Mesodermal cell (in vitro differentiated cells): Measurements from ENCODE around the gene FLNB.
"Not testable (repeated sequence)": the region's sequence is repeated elsewhere in the genome, so short reads cannot be mapped to it uniquely, and the experiment has no call there.

Source experiments
- H3K27ac ChIP-seq: 2 replicates; pipeline ENCODE4 v1.7.0; 2013; ENCODE audit warnings: mild to moderate bottlenecking, low read depth, low read length, moderate library complexity; ENCODE audit not compliant: severe bottlenecking
- H3K36me3 ChIP-seq: 2 replicates; pipeline ENCODE4 v1.7.1; 2013; ENCODE audit warnings: mild to moderate bottlenecking, low read length, moderate library complexity; ENCODE audit not compliant: control insufficient read depth, insufficient read depth
- H3K4me1 ChIP-seq: one replicate; pipeline ENCODE4 v1.7.1; 2013; ENCODE audit warnings: mild to moderate bottlenecking, low read length; ENCODE audit not compliant: insufficient read depth, control insufficient read depth, poor library complexity, severe bottlenecking
- H3K4me3 ChIP-seq: 2 replicates; pipeline ENCODE4 v1.7.0; 2013; ENCODE audit warnings: low read length, control low read depth, mild to moderate bottlenecking; ENCODE audit not compliant: insufficient read depth, poor library complexity, severe bottlenecking; ENCODE audit errors: extremely low read depth
- H3K9me3 ChIP-seq: 2 replicates; pipeline ENCODE4 v1.7.1; 2013; ENCODE audit warnings: mild to moderate bottlenecking, low read length, moderate library complexity; ENCODE audit not compliant: control insufficient read depth
- WGBS, 2 experiments: methylation state at CpG; one replicate each; pipeline ENCODE4 v1.1.5; 2013; ENCODE audit warnings: missing lambda C conversion rate in 2 of 2; ENCODE audit not compliant: insufficient coverage in 2 of 2; 5-methylcytosine and 5-hydroxymethylcytosine counted together

FLNB gene

GRCh38 chr3:58190291-58190690, 182.1 kb downstream of the FLNB start:
- 91 to 95% methylated on average over 4 of the region's 4 CpGs for WGBS, 2 experiments
- H3K9me3 ChIP-seq, result no peaks in the 10 kb centered on the region
- no peak overlapping the region for H3K4me3 ChIP-seq
- H3K4me1 ChIP-seq, result peaks cover 7% of the 10 kb centered on the region
- H3K36me3 ChIP-seq, result no peaks in the 10 kb centered on the region
- H3K27ac ChIP-seq, result no peak overlapping the region

GRCh38 chr3:58190882-58191281, 182.7 kb downstream of the FLNB start:
- 90 to 100% methylated on average over 2 of the region's 4 CpGs for WGBS, 2 experiments
- Histone ChIP-seq H3K4me1 (peaks cover 7% of the 10 kb centered on the region), H3K27ac (no peak overlapping the region), H3K9me3 (no peaks in the 10 kb centered on the region), H3K36me3 (no peaks in the 10 kb centered on the region), H3K4me3 (no peak overlapping the region)

- peaks cover 7% of the 10 kb centered on the region for H3K4me1 ChIP-seq
- H3K36me3 ChIP-seq, result no peaks in the 10 kb centered on the region
- WGBS, 2 experiments, result 93 to 100% methylated on average over 7 to 9 of the region's 10 CpGs
- H3K9me3 ChIP-seq, result no peaks in the 10 kb centered on the region
- H3K4me3 ChIP-seq, result no peak overlapping the region
- no peak overlapping the region for H3K27ac ChIP-seq
Measured at GRCh38 chr3:58191361-58191991, 183.3 kb downstream of the FLNB start.

GRCh38 chr3:58192069-58192468, 183.8 kb downstream of the FLNB start:
- Histone ChIP-seq H3K4me1 (peaks cover 7% of the 10 kb centered on the region), H3K4me3 (no peak overlapping the region), H3K27ac (no peak overlapping the region), H3K9me3 (no peaks in the 10 kb centered on the region), H3K36me3 (no peaks in the 10 kb centered on the region)
- WGBS, 2 experiments, result 72 to 77% methylated on average over 3 of the region's 5 CpGs

GRCh38 chr3:58193682-58194407, 185.6 kb downstream of the FLNB start:
- Histone ChIP-seq H3K4me3 (no peak overlapping the region), H3K4me1 (peaks cover 17% of the 10 kb centered on the region)
- WGBS, 2 experiments, result 92 to 97% methylated on average over 5 to 7 of the region's 12 CpGs

GRCh38 chr3:58197588-58197987, 189.4 kb downstream of the FLNB start:
- Histone ChIP-seq H3K4me1 (peaks cover 16% of the 10 kb centered on the region), H3K36me3 (no peaks in the 10 kb centered on the region), H3K27ac (no peak overlapping the region), H3K4me3 (no peak overlapping the region), H3K9me3 (no peaks in the 10 kb centered on the region)
- 95 to 98% methylated on average over 10 of the region's 10 CpGs for WGBS, 2 experiments

More at GRCh38 chr3:58193682-58194407, 185.6 kb downstream of the FLNB start:
- Histone ChIP-seq H3K9me3 (no peaks in the 10 kb centered on the region), H3K27ac (no peak overlapping the region), H3K36me3 (no peaks in the 10 kb centered on the region)

- Histone ChIP-seq H3K36me3 (no peaks in the 10 kb centered on the region), H3K4me3 (no peak overlapping the region), H3K4me1 (peaks cover 16% of the 10 kb centered on the region), H3K9me3 (no peaks in the 10 kb centered on the region), H3K27ac (no peak overlapping the region)
- 90 to 95% methylated on average over 5 to 7 of the region's 8 CpGs for WGBS, 2 experiments
Measured at GRCh38 chr3:58198362-58198761, 190.1 kb downstream of the FLNB start.

- H3K4me1 ChIP-seq, result peaks cover 18% of the 10 kb centered on the region
- no peak overlapping the region for H3K4me3 ChIP-seq
- no peaks in the 10 kb centered on the region for H3K36me3 ChIP-seq
- H3K27ac ChIP-seq, result no peak overlapping the region
- H3K9me3 ChIP-seq, result no peaks in the 10 kb centered on the region
Measured at GRCh38 chr3:58198804-58199203, 190.6 kb downstream of the FLNB start.

- no peak overlapping the region for H3K4me3 ChIP-seq
- no peaks in the 10 kb centered on the region for H3K9me3 ChIP-seq
- peaks cover 22% of the 10 kb centered on the region for H3K4me1 ChIP-seq
- no peak overlapping the region for H3K27ac ChIP-seq
- no peaks in the 10 kb centered on the region for H3K36me3 ChIP-seq
Measured at GRCh38 chr3:58200121-58200709, 192.0 kb downstream of the FLNB start.

- Histone ChIP-seq H3K4me3 (no peak overlapping the region), H3K27ac (no peak overlapping the region), H3K4me1 (peaks cover 22% of the 10 kb centered on the region), H3K9me3 (no peaks in the 10 kb centered on the region), H3K36me3 (no peaks in the 10 kb centered on the region)
- WGBS, 2 experiments, result 83 to 90% methylated on average over 4 to 9 of the region's 11 CpGs
Measured at GRCh38 chr3:58200846-58201355, 192.7 kb downstream of the FLNB start.

GRCh38 chr3:58201451-58201850, 193.2 kb downstream of the FLNB start:
- not testable (repeated sequence) for H3K36me3 ChIP-seq, H3K4me3 ChIP-seq, H3K27ac ChIP-seq, H3K9me3 ChIP-seq
- WGBS, 2 experiments, result 88% methylated on average over 1 of the region's 3 CpGs; no CpG with 5 or more reads in 1 of the 2 experiments
- H3K4me1 ChIP-seq, result peaks cover 24% of the 10 kb centered on the region
